H1 (cell line): ENCODE measurements around the gene TRAF1. TPM values are rescaled to one million over a fixed set of nuclear protein-coding genes. Genes with fewer than 3 reads are reported as not detected.

Experiments
- CTCF ChIA-PET: fragments of 300-600 bp; sonication (Branson Sonifier 250); formaldehyde crosslinking; loops from one replicate; lab custom pipeline; 2021; ENCODE audit not compliant: partially characterized antibody; lab: Charles Lee
- POLR2A ChIA-PET: fragments of 300-600 bp; sonication (Branson Sonifier 250); formaldehyde crosslinking; loops from one replicate; lab custom pipeline; 2021; ENCODE audit warnings: inconsistent platforms; ENCODE audit not compliant: partially characterized antibody; lab: Charles Lee
- DNase-seq, 2 experiments: peaks; one replicate each; pipeline versions ENCODE4 v3.0.0 to v3.0.0-alpha.2; 2010 to 2022; ENCODE audit warnings: low spot score in 2 of 2, low read depth in 1 of 2, mixed read lengths in 1 of 2
- FAIRE-seq: peaks from 2 replicates; lab custom pipeline; 2011; peaks lifted over from hg19 to GRCh38; lab: Jason Lieb, UNC
- H2AFZ ChIP-seq: 2 replicates; pipeline ENCODE4 v1.8.1; 2012; ENCODE audit warnings: low read length, inconsistent platforms
- H2AK5ac ChIP-seq: 2 replicates; pipeline ENCODE4 v1.6.1; 2013; ENCODE audit warnings: low read depth, low read length
- H2BK120ac ChIP-seq: replicated peaks from 2 replicates; pipeline ENCODE3; 2013; ENCODE audit warnings: low read depth, low read length, inconsistent platforms
- H2BK12ac ChIP-seq: 2 replicates; pipeline ENCODE4 v1.6.1; 2013; ENCODE audit warnings: low read depth, low read length
- H2BK15ac ChIP-seq: 2 replicates; pipeline ENCODE4 v1.6.1; 2013; ENCODE audit warnings: low read length
- H2BK20ac ChIP-seq: 2 replicates; pipeline ENCODE4 v1.6.1; 2013; ENCODE audit warnings: low read length
- H2BK5ac ChIP-seq: 2 replicates; pipeline ENCODE4 v1.6.1; 2013; ENCODE audit warnings: low read depth, low read length
- H3K14ac ChIP-seq: 2 replicates; pipeline ENCODE4 v1.6.1; 2013; ENCODE audit warnings: inconsistent platforms; ENCODE audit not compliant: insufficient read length
- H3K18ac ChIP-seq: 2 replicates; pipeline ENCODE4 v1.6.1; 2013; ENCODE audit warnings: low read length; ENCODE audit errors: extremely low read depth
- H3K23ac ChIP-seq: 2 replicates; pipeline ENCODE4 v1.6.1; 2013; ENCODE audit warnings: inconsistent platforms; ENCODE audit not compliant: insufficient read length
- H3K23me2 ChIP-seq: 2 replicates; pipeline ENCODE4 v1.6.1; 2013; ENCODE audit warnings: low read depth, low read length
- H3K27ac ChIP-seq: 2 replicates; pipeline ENCODE4 v1.6.1; 2011; ENCODE audit warnings: low read depth, low read length, inconsistent platforms
- H3K27me3 ChIP-seq, 4 experiments: replicated peaks in 1 of 4; 1 replicate in 1 of 4; 2 replicates in 3 of 4; pipeline versions ENCODE4 v1.6.1 to v1.8.1; 2011 to 2013; ENCODE audit warnings: low read length in 3 of 4, mild to moderate bottlenecking in 3 of 4, inconsistent platforms in 2 of 4, mixed read lengths in 2 of 4, moderate library complexity in 1 of 4; ENCODE audit not compliant: control insufficient read depth in 3 of 4, insufficient read depth in 3 of 4; ENCODE audit errors: extremely low read depth in 1 of 4
- H3K36me3 ChIP-seq, 4 experiments: 2 replicates each; pipeline versions ENCODE4 v1.6.1 to v1.8.1; 2011 to 2013; ENCODE audit warnings: mild to moderate bottlenecking in 4 of 4, low read length in 3 of 4, moderate library complexity in 2 of 4, control low read depth in 1 of 4, inconsistent platforms in 1 of 4; ENCODE audit not compliant: insufficient read depth in 4 of 4, control insufficient read depth in 2 of 4
- H3K4ac ChIP-seq: replicated peaks from 2 replicates; pipeline ENCODE3; 2013; ENCODE audit warnings: low read length, low read depth, mixed read lengths, inconsistent platforms; ENCODE audit not compliant: insufficient read length
- H3K4me1 ChIP-seq, 4 experiments: replicated peaks in 1 of 4; 1 replicate in 1 of 4; 2 replicates in 3 of 4; pipeline versions ENCODE4 v1.6.1 to v1.8.1; 2011 to 2013; ENCODE audit warnings: low read length in 3 of 4, inconsistent platforms in 2 of 4, mixed read lengths in 1 of 4; ENCODE audit not compliant: insufficient read depth in 4 of 4, control insufficient read depth in 3 of 4
- H3K4me2 ChIP-seq, 2 experiments: 2 replicates each; pipeline versions ENCODE4 v1.6.1 to v1.8.1; 2011 to 2013; ENCODE audit warnings: low read depth in 2 of 2, low read length in 2 of 2, control low read depth in 1 of 2, inconsistent platforms in 1 of 2, mild to moderate bottlenecking in 1 of 2; ENCODE audit not compliant: insufficient read depth in 1 of 2
- H3K4me3 ChIP-seq, 4 experiments: fragments of 200-600, 300-600 bp in 1 of 4; sonication (generic), shearing (Covaris generic), sonication (Bioruptor Twin) in 1 of 4; 2 replicates each; pipeline versions ENCODE4 v1.5.1 to v1.8.1; 2011 to 2016; ENCODE audit warnings: low read length in 4 of 4, low read depth in 3 of 4, control low read depth in 2 of 4, inconsistent platforms in 2 of 4, mild to moderate bottlenecking in 2 of 4, mixed read lengths in 1 of 4, moderate library complexity in 1 of 4; ENCODE audit not compliant: insufficient read depth in 2 of 4; ENCODE audit errors: extremely low read depth in 1 of 4
- H3K56ac ChIP-seq: replicated peaks from 2 replicates; pipeline ENCODE3; 2013; ENCODE audit warnings: low read depth, mild to moderate bottlenecking, mixed read lengths, low read length, inconsistent platforms; ENCODE audit not compliant: insufficient read length
- H3K79me1 ChIP-seq: 2 replicates; pipeline ENCODE4 v1.6.1; 2013; ENCODE audit warnings: low read depth, low read length, control low read depth
- H3K79me2 ChIP-seq, 2 experiments: 2 replicates each; pipeline versions ENCODE4 v1.6.1 to v1.8.1; 2012 to 2013; ENCODE audit warnings: low read length in 2 of 2, mild to moderate bottlenecking in 2 of 2, inconsistent platforms in 1 of 2; ENCODE audit not compliant: insufficient read depth in 2 of 2, control insufficient read depth in 1 of 2
- H3K9ac ChIP-seq, 4 experiments: replicated peaks in 1 of 4; 1 replicate in 1 of 4; 2 replicates in 3 of 4; pipeline versions ENCODE4 v1.6.1 to v1.8.1; 2011 to 2013; ENCODE audit warnings: low read depth in 3 of 4, low read length in 3 of 4, control low read depth in 2 of 4, mild to moderate bottlenecking in 2 of 4, moderate library complexity in 2 of 4, inconsistent platforms in 1 of 4; ENCODE audit errors: extremely low read depth in 1 of 4
- H3K9me3 ChIP-seq, 2 experiments: 2 replicates each; pipeline versions ENCODE4 v1.6.1 to v1.8.1; 2012 to 2013; ENCODE audit warnings: mild to moderate bottlenecking in 2 of 2, moderate library complexity in 2 of 2, control low read depth in 1 of 2, inconsistent platforms in 1 of 2, low read depth in 1 of 2, low read length in 1 of 2, mixed read lengths in 1 of 2; ENCODE audit not compliant: insufficient read depth in 2 of 2
- H4K20me1 ChIP-seq, 2 experiments: replicated peaks in 1 of 2; 2 replicates each; pipeline versions ENCODE3 to v1.8.1; 2011 to 2013; ENCODE audit warnings: inconsistent platforms in 2 of 2, low read length in 2 of 2, mild to moderate bottlenecking in 1 of 2; ENCODE audit not compliant: insufficient read depth in 2 of 2, control insufficient read depth in 1 of 2
- H4K5ac ChIP-seq: 2 replicates; pipeline ENCODE4 v1.6.1; 2013; ENCODE audit warnings: low read length, low read depth, mixed read lengths, inconsistent platforms; ENCODE audit not compliant: insufficient read length
- H4K8ac ChIP-seq: 2 replicates; pipeline ENCODE4 v1.8.0; 2013; ENCODE audit warnings: mild to moderate bottlenecking, moderate library complexity, low read length, inconsistent platforms; ENCODE audit not compliant: insufficient read depth; ENCODE audit errors: extremely low read depth
- H4K91ac ChIP-seq: replicated peaks from 2 replicates; pipeline ENCODE3; 2013; ENCODE audit warnings: low read length, mixed read lengths, inconsistent platforms; ENCODE audit not compliant: insufficient read length
- EGR1 ChIP-seq: IDR thresholded peaks from 2 replicates; pipeline ENCODE4 v1.6.1; 2011; ENCODE audit warnings: low read depth, low read length, borderline replicate concordance
- EP300 ChIP-seq, 2 experiments: IDR thresholded peaks; 1 replicate in 1 of 2; 2 replicates in 1 of 2; pipeline ENCODE4 v1.6.1; 2011 to 2012; ENCODE audit warnings: low read depth in 2 of 2, low read length in 2 of 2, mild to moderate bottlenecking in 2 of 2, borderline replicate concordance in 1 of 2, inconsistent platforms in 1 of 2, moderate library complexity in 1 of 2
- PHF8 ChIP-seq: fragments of 200-600 bp; sonication (generic); conservative IDR thresholded peaks from 2 replicates; pipeline ENCODE4 v1.7.1; 2012; ENCODE audit warnings: low read depth, mild to moderate bottlenecking, inconsistent platforms, low read length, moderate library complexity
- SIN3A ChIP-seq, 2 experiments: IDR thresholded peaks in 1 of 2; conservative IDR thresholded peaks in 1 of 2; 2 replicates each; pipeline ENCODE4 v1.6.1; 2011 to 2012; ENCODE audit warnings: low read length in 2 of 2, improper control_type of control experiment in 1 of 2, low read depth in 1 of 2, mild to moderate bottlenecking in 1 of 2
- WGBS, 2 experiments: shearing (Covaris generic) in 1 of 2; methylation state at CpG; one replicate each; pipeline versions ENCODE4 v1.1.6 to v1.1.7; 2013 to 2015; ENCODE audit warnings: low lambda C conversion rate in 2 of 2, mixed read lengths in 2 of 2, inconsistent platforms in 1 of 2, low coverage in 1 of 2, missing lambda C conversion rate in 1 of 2; ENCODE audit not compliant: insufficient replicate concordance in 2 of 2, insufficient coverage in 1 of 2, insufficient read length in 1 of 2; ENCODE audit errors: extremely low coverage in 1 of 2, missing lambda C conversion rate in 1 of 2; 5-methylcytosine and 5-hydroxymethylcytosine counted together
- polyA plus RNA-seq, 7 experiments: library from polyadenylated mRNA; depleted of rRNA in 3 of 7; stranded (reverse) in 5 of 7; unstranded in 2 of 7; fragments of >200 nt in 5 of 7; fragments of 200-250 nt in 2 of 7; gene quantifications; 1 replicate in 5 of 7; 2 replicates in 1 of 7; 4 replicates in 1 of 7; pipeline versions ENCODE4 v1.2.1 to v1.2.3, GENCODE V29; 2011 to 2013; ENCODE audit warnings: missing spikeins in 2 of 7, mixed read lengths in 2 of 7
- total RNA-seq: library from RNA; stranded (reverse); fragmentation: NEBNext Ultra II Directional; extraction: Animal tissue kit (Norgen Biotek cat#: 25700); gene quantifications from 2 replicates; pipeline ENCODE4 v1.2.1, GENCODE V29; 2021
- TF ChIP-seq, protein P1 (sequence below), 3 experiments: IDR thresholded peaks; 1 replicate in 2 of 3; 2 replicates in 1 of 3; pipeline versions ENCODE4 v1.5.1 to v1.6.1; 2011; ENCODE audit warnings: low read length in 3 of 3, mild to moderate bottlenecking in 3 of 3, inconsistent platforms in 2 of 3, low read depth in 1 of 3, moderate library complexity in 1 of 3; ENCODE audit not compliant: insufficient read depth in 1 of 3; ENCODE audit errors: control extremely low read depth in 1 of 3

Gene TRAF1
- total and polyA plus RNA-seq, 2 of the 8 experiments (the other 6 are each of a cell fraction or from before 2014, with no cell fraction given) = 1.6 to 3.2 TPM

- no peaks in the 10 kb centered on the region for H3K27me3 ChIP-seq
- H2BK12ac ChIP-seq = no peak overlapping the region
- no peak overlapping the region for H3K18ac ChIP-seq
- H2BK20ac ChIP-seq = no peak overlapping the region
- no peak overlapping the region for H3K4me2 ChIP-seq
- H3K23ac ChIP-seq = no peak overlapping the region
- H2BK15ac ChIP-seq = no peak overlapping the region
- 89% methylated on average over 1 of the region's 1 CpG; no CpG with 5 or more reads in 1 of the 2 experiments for WGBS, 2 experiments
- no peak overlapping the region for H4K91ac ChIP-seq
- peaks cover 0 to 8% (median 3%) of the 10 kb centered on the region in 4 experiments; a peak in 5 of 7 replicates for H3K4me1 ChIP-seq
- H2BK120ac ChIP-seq = no peak overlapping the region
- no peak overlapping the region for H4K5ac ChIP-seq
- no peak overlapping the region for H3K14ac ChIP-seq
- H3K9me3 ChIP-seq = no peaks in the 10 kb centered on the region
- no peak for TF ChIP-seq EP300 (IDR thresholded peaks at IDR 0.05; ENCODE audit: borderline replicate concordance in 1 of 2, low read depth in 2 of 2, low read length in 2 of 2)
- no peak for TF ChIP-seq EGR1
- TF ChIP-seq, protein P1, sequence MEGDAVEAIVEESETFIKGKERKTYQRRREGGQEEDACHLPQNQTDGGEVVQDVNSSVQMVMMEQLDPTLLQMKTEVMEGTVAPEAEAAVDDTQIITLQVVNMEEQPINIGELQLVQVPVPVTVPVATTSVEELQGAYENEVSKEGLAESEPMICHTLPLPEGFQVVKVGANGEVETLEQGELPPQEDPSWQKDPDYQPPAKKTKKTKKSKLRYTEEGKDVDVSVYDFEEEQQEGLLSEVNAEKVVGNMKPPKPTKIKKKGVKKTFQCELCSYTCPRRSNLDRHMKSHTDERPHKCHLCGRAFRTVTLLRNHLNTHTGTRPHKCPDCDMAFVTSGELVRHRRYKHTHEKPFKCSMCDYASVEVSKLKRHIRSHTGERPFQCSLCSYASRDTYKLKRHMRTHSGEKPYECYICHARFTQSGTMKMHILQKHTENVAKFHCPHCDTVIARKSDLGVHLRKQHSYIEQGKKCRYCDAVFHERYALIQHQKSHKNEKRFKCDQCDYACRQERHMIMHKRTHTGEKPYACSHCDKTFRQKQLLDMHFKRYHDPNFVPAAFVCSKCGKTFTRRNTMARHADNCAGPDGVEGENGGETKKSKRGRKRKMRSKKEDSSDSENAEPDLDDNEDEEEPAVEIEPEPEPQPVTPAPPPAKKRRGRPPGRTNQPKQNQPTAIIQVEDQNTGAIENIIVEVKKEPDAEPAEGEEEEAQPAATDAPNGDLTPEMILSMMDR (IDR thresholded peaks at IDR 0.05; ENCODE audit: control extremely low read depth in 1 of 3, insufficient read depth in 1 of 3, low read depth in 1 of 3, low read length in 3 of 3) = no peak
- TF ChIP-seq PHF8 = no peak
- TF ChIP-seq SIN3A (conservative IDR thresholded peaks at IDR 0.05 in 1 of 2, IDR thresholded peaks at IDR 0.05 in 1 of 2; ENCODE audit: low read depth in 1 of 2, low read length in 2 of 2) = no peak
- H3K56ac ChIP-seq = no peak overlapping the region
- H3K36me3 ChIP-seq = no peaks in the 10 kb centered on the region
- no peaks in the 10 kb centered on the region for H3K23me2 ChIP-seq
- no peak overlapping the region for H4K8ac ChIP-seq
- no peak for DNase-seq
- no peak for FAIRE-seq
- H3K4me3 ChIP-seq = no peak overlapping the region
- H3K79me2 ChIP-seq = no peaks in the 10 kb centered on the region
- H2AK5ac ChIP-seq = no peak overlapping the region
- H3K79me1 ChIP-seq = no peaks in the 10 kb centered on the region
- H4K20me1 ChIP-seq = no peaks in the 10 kb centered on the region
- H2AFZ ChIP-seq = no peak overlapping the region
- CTCF ChIA-PET = interaction anchor here (0.6 to 12.5 kb wide), 19 partner anchors 8 to 184 kb away, joined by 3 to 108 read pairs (median 4); partner anchors contain the start of gene TRAF1
- H3K4ac ChIP-seq = no peak overlapping the region
- POLR2A ChIA-PET = interaction anchor here (4.6 kb wide), 1 partner anchor 8 kb away, joined by 14 read pairs; no protein-coding TSS in a partner anchor
- H3K9ac ChIP-seq = no peak overlapping the region
- no peak overlapping the region for H3K27ac ChIP-seq
- no peak overlapping the region for H2BK5ac ChIP-seq
These were observed 11.0 kb upstream of the TRAF1 start for GRCh38 chr9:120937596-120937995.
